H1 (cell line): ENCODE data around the gene CLIP4. TPM values are rescaled to one million over a fixed set of nuclear protein-coding genes. Genes with fewer than 3 reads are reported as not detected.

Experiments
- CTCF ChIA-PET: fragments of 300-600 bp; sonication (Branson Sonifier 250); formaldehyde crosslinking; loops from one replicate; lab custom pipeline; 2021; ENCODE audit not compliant: partially characterized antibody; lab: Charles Lee
- POLR2A ChIA-PET: fragments of 300-600 bp; sonication (Branson Sonifier 250); formaldehyde crosslinking; loops from one replicate; lab custom pipeline; 2021; ENCODE audit warnings: inconsistent platforms; ENCODE audit not compliant: partially characterized antibody; lab: Charles Lee
- DNase-seq, 2 experiments: peaks; one replicate each; pipeline versions ENCODE4 v3.0.0 to v3.0.0-alpha.2; 2010 to 2022; ENCODE audit warnings: low spot score in 2 of 2, low read depth in 1 of 2, mixed read lengths in 1 of 2
- FAIRE-seq: peaks from 2 replicates; lab custom pipeline; 2011; peaks lifted over from hg19 to GRCh38; lab: Jason Lieb, UNC
- H2AFZ ChIP-seq: 2 replicates; pipeline ENCODE4 v1.8.1; 2012; ENCODE audit warnings: low read length, inconsistent platforms
- H2AK5ac ChIP-seq: 2 replicates; pipeline ENCODE4 v1.6.1; 2013; ENCODE audit warnings: low read depth, low read length
- H2BK120ac ChIP-seq: replicated peaks from 2 replicates; pipeline ENCODE3; 2013; ENCODE audit warnings: low read depth, low read length, inconsistent platforms
- H2BK12ac ChIP-seq: 2 replicates; pipeline ENCODE4 v1.6.1; 2013; ENCODE audit warnings: low read depth, low read length
- H2BK15ac ChIP-seq: 2 replicates; pipeline ENCODE4 v1.6.1; 2013; ENCODE audit warnings: low read length
- H2BK20ac ChIP-seq: 2 replicates; pipeline ENCODE4 v1.6.1; 2013; ENCODE audit warnings: low read length
- H2BK5ac ChIP-seq: 2 replicates; pipeline ENCODE4 v1.6.1; 2013; ENCODE audit warnings: low read depth, low read length
- H3K14ac ChIP-seq: 2 replicates; pipeline ENCODE4 v1.6.1; 2013; ENCODE audit warnings: inconsistent platforms; ENCODE audit not compliant: insufficient read length
- H3K18ac ChIP-seq: 2 replicates; pipeline ENCODE4 v1.6.1; 2013; ENCODE audit warnings: low read length; ENCODE audit errors: extremely low read depth
- H3K23ac ChIP-seq: 2 replicates; pipeline ENCODE4 v1.6.1; 2013; ENCODE audit warnings: inconsistent platforms; ENCODE audit not compliant: insufficient read length
- H3K23me2 ChIP-seq: 2 replicates; pipeline ENCODE4 v1.6.1; 2013; ENCODE audit warnings: low read depth, low read length
- H3K27ac ChIP-seq: 2 replicates; pipeline ENCODE4 v1.6.1; 2011; ENCODE audit warnings: low read depth, low read length, inconsistent platforms
- H3K27me3 ChIP-seq, 4 experiments: replicated peaks in 1 of 4; 1 replicate in 1 of 4; 2 replicates in 3 of 4; pipeline versions ENCODE4 v1.6.1 to v1.8.1; 2011 to 2013; ENCODE audit warnings: low read length in 3 of 4, mild to moderate bottlenecking in 3 of 4, inconsistent platforms in 2 of 4, mixed read lengths in 2 of 4, moderate library complexity in 1 of 4; ENCODE audit not compliant: control insufficient read depth in 3 of 4, insufficient read depth in 3 of 4; ENCODE audit errors: extremely low read depth in 1 of 4
- H3K36me3 ChIP-seq, 4 experiments: 2 replicates each; pipeline versions ENCODE4 v1.6.1 to v1.8.1; 2011 to 2013; ENCODE audit warnings: mild to moderate bottlenecking in 4 of 4, low read length in 3 of 4, moderate library complexity in 2 of 4, control low read depth in 1 of 4, inconsistent platforms in 1 of 4; ENCODE audit not compliant: insufficient read depth in 4 of 4, control insufficient read depth in 2 of 4
- H3K4ac ChIP-seq: replicated peaks from 2 replicates; pipeline ENCODE3; 2013; ENCODE audit warnings: low read length, low read depth, mixed read lengths, inconsistent platforms; ENCODE audit not compliant: insufficient read length
- H3K4me1 ChIP-seq, 4 experiments: replicated peaks in 1 of 4; 1 replicate in 1 of 4; 2 replicates in 3 of 4; pipeline versions ENCODE4 v1.6.1 to v1.8.1; 2011 to 2013; ENCODE audit warnings: low read length in 3 of 4, inconsistent platforms in 2 of 4, mixed read lengths in 1 of 4; ENCODE audit not compliant: insufficient read depth in 4 of 4, control insufficient read depth in 3 of 4
- H3K4me2 ChIP-seq, 2 experiments: 2 replicates each; pipeline versions ENCODE4 v1.6.1 to v1.8.1; 2011 to 2013; ENCODE audit warnings: low read depth in 2 of 2, low read length in 2 of 2, control low read depth in 1 of 2, inconsistent platforms in 1 of 2, mild to moderate bottlenecking in 1 of 2; ENCODE audit not compliant: insufficient read depth in 1 of 2
- H3K4me3 ChIP-seq, 4 experiments: fragments of 200-600, 300-600 bp in 1 of 4; sonication (generic), shearing (Covaris generic), sonication (Bioruptor Twin) in 1 of 4; 2 replicates each; pipeline versions ENCODE4 v1.5.1 to v1.8.1; 2011 to 2016; ENCODE audit warnings: low read length in 4 of 4, low read depth in 3 of 4, control low read depth in 2 of 4, inconsistent platforms in 2 of 4, mild to moderate bottlenecking in 2 of 4, mixed read lengths in 1 of 4, moderate library complexity in 1 of 4; ENCODE audit not compliant: insufficient read depth in 2 of 4; ENCODE audit errors: extremely low read depth in 1 of 4
- H3K56ac ChIP-seq: replicated peaks from 2 replicates; pipeline ENCODE3; 2013; ENCODE audit warnings: low read depth, mild to moderate bottlenecking, mixed read lengths, low read length, inconsistent platforms; ENCODE audit not compliant: insufficient read length
- H3K79me1 ChIP-seq: 2 replicates; pipeline ENCODE4 v1.6.1; 2013; ENCODE audit warnings: low read depth, low read length, control low read depth
- H3K79me2 ChIP-seq, 2 experiments: 2 replicates each; pipeline versions ENCODE4 v1.6.1 to v1.8.1; 2012 to 2013; ENCODE audit warnings: low read length in 2 of 2, mild to moderate bottlenecking in 2 of 2, inconsistent platforms in 1 of 2; ENCODE audit not compliant: insufficient read depth in 2 of 2, control insufficient read depth in 1 of 2
- H3K9ac ChIP-seq, 4 experiments: replicated peaks in 1 of 4; 1 replicate in 1 of 4; 2 replicates in 3 of 4; pipeline versions ENCODE4 v1.6.1 to v1.8.1; 2011 to 2013; ENCODE audit warnings: low read depth in 3 of 4, low read length in 3 of 4, control low read depth in 2 of 4, mild to moderate bottlenecking in 2 of 4, moderate library complexity in 2 of 4, inconsistent platforms in 1 of 4; ENCODE audit errors: extremely low read depth in 1 of 4
- H3K9me3 ChIP-seq, 2 experiments: 2 replicates each; pipeline versions ENCODE4 v1.6.1 to v1.8.1; 2012 to 2013; ENCODE audit warnings: mild to moderate bottlenecking in 2 of 2, moderate library complexity in 2 of 2, control low read depth in 1 of 2, inconsistent platforms in 1 of 2, low read depth in 1 of 2, low read length in 1 of 2, mixed read lengths in 1 of 2; ENCODE audit not compliant: insufficient read depth in 2 of 2
- H4K20me1 ChIP-seq, 2 experiments: replicated peaks in 1 of 2; 2 replicates each; pipeline versions ENCODE3 to v1.8.1; 2011 to 2013; ENCODE audit warnings: inconsistent platforms in 2 of 2, low read length in 2 of 2, mild to moderate bottlenecking in 1 of 2; ENCODE audit not compliant: insufficient read depth in 2 of 2, control insufficient read depth in 1 of 2
- H4K5ac ChIP-seq: 2 replicates; pipeline ENCODE4 v1.6.1; 2013; ENCODE audit warnings: low read length, low read depth, mixed read lengths, inconsistent platforms; ENCODE audit not compliant: insufficient read length
- H4K8ac ChIP-seq: 2 replicates; pipeline ENCODE4 v1.8.0; 2013; ENCODE audit warnings: mild to moderate bottlenecking, moderate library complexity, low read length, inconsistent platforms; ENCODE audit not compliant: insufficient read depth; ENCODE audit errors: extremely low read depth
- H4K91ac ChIP-seq: replicated peaks from 2 replicates; pipeline ENCODE3; 2013; ENCODE audit warnings: low read length, mixed read lengths, inconsistent platforms; ENCODE audit not compliant: insufficient read length
- GTF2F1 ChIP-seq: IDR thresholded peaks from 2 replicates; pipeline ENCODE4 v1.6.1; 2012; ENCODE audit warnings: low read depth, low read length, improper control_type of control experiment, borderline replicate concordance
- HDAC2 ChIP-seq, 2 experiments: fragments of 300-600 bp in 1 of 2; sonication (generic) in 1 of 2; IDR thresholded peaks; 2 replicates each; pipeline ENCODE4 v1.6.1; 2011 to 2012; ENCODE audit warnings: low read depth in 2 of 2, low read length in 2 of 2, mild to moderate bottlenecking in 2 of 2, moderate library complexity in 2 of 2, borderline replicate concordance in 1 of 2, inconsistent platforms in 1 of 2
- HDAC6 ChIP-seq: IDR thresholded peaks from one replicate; pipeline ENCODE4 v1.7.1; 2012; ENCODE audit warnings: low read depth, mild to moderate bottlenecking, inconsistent platforms, low read length, moderate library complexity
- JUN ChIP-seq: IDR thresholded peaks from 2 replicates; pipeline ENCODE4 v1.6.1; 2011; ENCODE audit warnings: low read depth, mild to moderate bottlenecking, improper control_type of control experiment, low read length
- KDM4A ChIP-seq: IDR thresholded peaks from one replicate; pipeline ENCODE4 v1.7.1; 2012; ENCODE audit warnings: low read depth, mild to moderate bottlenecking, moderate library complexity, low read length, inconsistent platforms; ENCODE audit not compliant: severe bottlenecking
- TAF7 ChIP-seq: optimal IDR thresholded peaks from 2 replicates; pipeline ENCODE3; 2011; ENCODE audit warnings: low read depth, mild to moderate bottlenecking, inconsistent platforms, low read length, moderate library complexity, borderline replicate concordance
- YY1 ChIP-seq: IDR thresholded peaks from 2 replicates; pipeline ENCODE4 v1.6.1; 2011; ENCODE audit warnings: low read depth, mild to moderate bottlenecking, low read length
- WGBS, 2 experiments: shearing (Covaris generic) in 1 of 2; methylation state at CpG; one replicate each; pipeline versions ENCODE4 v1.1.6 to v1.1.7; 2013 to 2015; ENCODE audit warnings: low lambda C conversion rate in 2 of 2, mixed read lengths in 2 of 2, inconsistent platforms in 1 of 2, low coverage in 1 of 2, missing lambda C conversion rate in 1 of 2; ENCODE audit not compliant: insufficient replicate concordance in 2 of 2, insufficient coverage in 1 of 2, insufficient read length in 1 of 2; ENCODE audit errors: extremely low coverage in 1 of 2, missing lambda C conversion rate in 1 of 2; 5-methylcytosine and 5-hydroxymethylcytosine counted together
- polyA plus RNA-seq, 7 experiments: library from polyadenylated mRNA; depleted of rRNA in 3 of 7; stranded (reverse) in 5 of 7; unstranded in 2 of 7; fragments of >200 nt in 5 of 7; fragments of 200-250 nt in 2 of 7; gene quantifications; 1 replicate in 5 of 7; 2 replicates in 1 of 7; 4 replicates in 1 of 7; pipeline versions ENCODE4 v1.2.1 to v1.2.3, GENCODE V29; 2011 to 2013; ENCODE audit warnings: missing spikeins in 2 of 7, mixed read lengths in 2 of 7
- total RNA-seq: library from RNA; stranded (reverse); fragmentation: NEBNext Ultra II Directional; extraction: Animal tissue kit (Norgen Biotek cat#: 25700); gene quantifications from 2 replicates; pipeline ENCODE4 v1.2.1, GENCODE V29; 2021

CLIP4 gene
- total and polyA plus RNA-seq, 2 of the 8 experiments (the other 6 are each of a cell fraction or from before 2014, with no cell fraction given): 0.08 to 0.09 TPM

DNA sequence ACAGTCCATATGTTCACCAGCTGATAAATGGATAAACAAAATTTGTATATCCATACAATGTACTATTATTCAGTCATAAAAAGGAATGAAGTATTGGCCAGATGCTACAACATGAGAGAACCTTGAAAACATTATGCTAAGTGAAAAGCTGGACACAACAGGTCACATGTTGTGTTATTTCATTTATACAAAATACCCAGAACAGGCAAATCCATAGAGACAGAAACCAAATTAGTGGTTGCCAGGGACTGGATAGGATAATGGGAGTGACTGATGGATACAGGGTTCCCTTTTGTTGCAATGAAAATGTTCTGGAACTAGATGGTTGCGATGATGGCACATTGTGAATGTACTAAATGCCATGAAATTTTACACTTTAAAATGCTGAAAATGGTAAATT is 30.7 kb upstream of the CLIP4 start:
- Histone ChIP-seq H3K14ac (no peak overlapping the region), H2BK15ac (no peak overlapping the region), H3K36me3 (no peaks in the 10 kb centered on the region), H2BK5ac (no peak overlapping the region), H3K18ac (no peak overlapping the region), H3K23me2 (no peaks in the 10 kb centered on the region), H3K56ac (no peak overlapping the region), H2BK20ac (no peak overlapping the region), H3K4me3 (no peak overlapping the region), H2BK120ac (no peak overlapping the region), H3K4me1 (no peaks in the 10 kb centered on the region), H3K79me1 (no peaks in the 10 kb centered on the region), H4K91ac (no peak overlapping the region), H2AFZ (no peak overlapping the region), H3K27me3 (no peaks in the 10 kb centered on the region), H3K27ac (no peak overlapping the region), H3K4me2 (no peak overlapping the region), H3K9ac (no peak overlapping the region), H4K8ac (no peak overlapping the region), H4K20me1 (no peaks in the 10 kb centered on the region), H4K5ac (no peak overlapping the region), H3K23ac (no peak overlapping the region), H3K9me3 (no peaks in the 10 kb centered on the region), H3K4ac (no peak overlapping the region), H2AK5ac (no peak overlapping the region), H3K79me2 (no peaks in the 10 kb centered on the region), H2BK12ac (no peak overlapping the region)
- ChIA-PET CTCF (no interaction called here), POLR2A (no interaction called here)
- no peak for FAIRE-seq
- no peak for DNase-seq
- 95% methylated on average over 1 of the region's 1 CpG; no CpG with 5 or more reads in 1 of the 2 experiments for WGBS, 2 experiments
- TF ChIP-seq HDAC6 (no peak), JUN (no peak), YY1 (no peak), KDM4A (no peak), TAF7 (no peak), HDAC2 (IDR thresholded peaks at IDR 0.05; ENCODE audit: borderline replicate concordance in 1 of 2, low read depth in 2 of 2, low read length in 2 of 2) (no peak), GTF2F1 (no peak)
